ENCODE data around the gene PALLD. TPM values are rescaled to one million over a fixed set of nuclear protein-coding genes. Genes with fewer than 3 reads are reported as not detected.

The PALLD gene
- total RNA-seq, 1 donor from 2014 or later = 179 TPM

- intact Hi-C loops (cut with DNase I) = no loop called here
- no peak overlapping the region for H3K4me3 ChIP-seq
- TF ChIP-seq, protein P1, sequence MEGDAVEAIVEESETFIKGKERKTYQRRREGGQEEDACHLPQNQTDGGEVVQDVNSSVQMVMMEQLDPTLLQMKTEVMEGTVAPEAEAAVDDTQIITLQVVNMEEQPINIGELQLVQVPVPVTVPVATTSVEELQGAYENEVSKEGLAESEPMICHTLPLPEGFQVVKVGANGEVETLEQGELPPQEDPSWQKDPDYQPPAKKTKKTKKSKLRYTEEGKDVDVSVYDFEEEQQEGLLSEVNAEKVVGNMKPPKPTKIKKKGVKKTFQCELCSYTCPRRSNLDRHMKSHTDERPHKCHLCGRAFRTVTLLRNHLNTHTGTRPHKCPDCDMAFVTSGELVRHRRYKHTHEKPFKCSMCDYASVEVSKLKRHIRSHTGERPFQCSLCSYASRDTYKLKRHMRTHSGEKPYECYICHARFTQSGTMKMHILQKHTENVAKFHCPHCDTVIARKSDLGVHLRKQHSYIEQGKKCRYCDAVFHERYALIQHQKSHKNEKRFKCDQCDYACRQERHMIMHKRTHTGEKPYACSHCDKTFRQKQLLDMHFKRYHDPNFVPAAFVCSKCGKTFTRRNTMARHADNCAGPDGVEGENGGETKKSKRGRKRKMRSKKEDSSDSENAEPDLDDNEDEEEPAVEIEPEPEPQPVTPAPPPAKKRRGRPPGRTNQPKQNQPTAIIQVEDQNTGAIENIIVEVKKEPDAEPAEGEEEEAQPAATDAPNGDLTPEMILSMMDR (IDR thresholded peaks at IDR 0.05) = no peak
Observed at GRCh38 chr4:168888715-168889215, 391.9 kb downstream of the PALLD start.

GRCh38 chr4:168891086-168891485 is 394.2 kb downstream of the PALLD start:
- no peaks in the 10 kb centered on the region for H3K4me1 ChIP-seq
- no peaks in the 10 kb centered on the region for H3K9me3 ChIP-seq
- H3K36me3 ChIP-seq = peaks cover 65% of the 10 kb centered on the region
- intact Hi-C loops (cut with DNase I) = no loop called here
- H3K27ac ChIP-seq = no peak overlapping the region
- no peaks in the 10 kb centered on the region for H3K27me3 ChIP-seq
- no peak for DNase-seq
- TF ChIP-seq, protein P1 (IDR thresholded peaks at IDR 0.05) = no peak
- no peak for ATAC-seq
- no peak overlapping the region for H3K4me3 ChIP-seq

More at GRCh38 chr4:168888715-168889215, 391.9 kb downstream of the PALLD start:
- DNase-seq (no peak), ATAC-seq (no peak)
- Histone ChIP-seq H3K27me3 (no peaks in the 10 kb centered on the region), H3K9me3 (no peaks in the 10 kb centered on the region), H3K4me1 (peaks cover 8% of the 10 kb centered on the region), H3K36me3 (peaks cover 46% of the 10 kb centered on the region), H3K27ac (no peak overlapping the region)

- Histone ChIP-seq H3K36me3 (peaks cover 67% of the 10 kb centered on the region), H3K9me3 (no peaks in the 10 kb centered on the region), H3K4me3 (no peak overlapping the region), H3K4me1 (no peaks in the 10 kb centered on the region), H3K27ac (no peak overlapping the region), H3K27me3 (no peaks in the 10 kb centered on the region)
- intact Hi-C loops (cut with DNase I) = no loop called here
- DNase-seq = no peak
- TF ChIP-seq, protein P1 (IDR thresholded peaks at IDR 0.05) = no peak
- no peak for ATAC-seq
Observed at GRCh38 chr4:168891688-168892087, 394.8 kb downstream of the PALLD start.

- DNase-seq = no peak
- Histone ChIP-seq H3K27me3 (no peaks in the 10 kb centered on the region), H3K4me3 (no peak overlapping the region), H3K9me3 (no peaks in the 10 kb centered on the region), H3K4me1 (no peaks in the 10 kb centered on the region), H3K27ac (no peak overlapping the region), H3K36me3 (peaks cover 75% of the 10 kb centered on the region)
- TF ChIP-seq, protein P1 (IDR thresholded peaks at IDR 0.05) = no peak
- ATAC-seq = no peak
- intact Hi-C loops (cut with DNase I) = no loop called here
Observed at GRCh38 chr4:168892475-168892874, 395.6 kb downstream of the PALLD start.

- H3K27ac ChIP-seq = no peak overlapping the region
- TF ChIP-seq, protein P1 (IDR thresholded peaks at IDR 0.05) = no peak
- no peak for DNase-seq
- no peaks in the 10 kb centered on the region for H3K27me3 ChIP-seq
- H3K4me1 ChIP-seq = no peaks in the 10 kb centered on the region
- no peak overlapping the region for H3K4me3 ChIP-seq
- intact Hi-C loops (cut with DNase I) = no loop called here
- ATAC-seq = no peak
- no peaks in the 10 kb centered on the region for H3K9me3 ChIP-seq
- H3K36me3 ChIP-seq = peaks cover 82% of the 10 kb centered on the region
Observed at GRCh38 chr4:168893205-168893604, 396.4 kb downstream of the PALLD start.

DNA sequence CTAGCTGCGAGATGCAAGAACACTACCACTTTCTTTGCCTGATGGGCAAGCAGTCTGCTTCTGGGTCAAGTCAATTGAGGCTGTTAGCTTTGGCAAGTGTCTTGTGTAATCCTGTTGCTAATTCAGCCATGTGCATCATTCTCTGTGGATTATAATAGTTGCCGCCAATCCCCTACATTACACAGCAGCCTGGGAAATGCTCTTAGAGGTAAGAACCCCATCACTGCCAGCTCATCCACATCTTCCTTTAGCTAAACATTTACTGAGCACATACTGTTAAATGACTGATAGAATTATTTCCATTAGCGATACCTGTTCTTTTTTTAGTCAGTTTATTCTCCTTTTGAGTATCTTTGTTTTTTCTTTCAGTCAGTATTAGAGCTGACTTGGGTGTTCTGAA is 397.0 kb downstream of the PALLD start:
- Histone ChIP-seq H3K27me3 (no peaks in the 10 kb centered on the region), H3K4me3 (no peak overlapping the region), H3K36me3 (peaks cover 88% of the 10 kb centered on the region), H3K9me3 (no peaks in the 10 kb centered on the region), H3K4me1 (no peaks in the 10 kb centered on the region), H3K27ac (no peak overlapping the region)
- TF ChIP-seq, protein P1 (IDR thresholded peaks at IDR 0.05) = no peak
- DNase-seq (no peak), ATAC-seq (no peak)
- intact Hi-C loops (cut with DNase I) = no loop called here

Measured in upper lobe of right lung (tissue), 1 donor.